HG02938 (cell line): Measurements from ENCODE around the gene RAB11FIP5.
"Not testable (repeated sequence)": the region's sequence is repeated elsewhere in the genome, so short reads cannot be mapped to it uniquely, and the experiment has no call there.

ENCODE experiments used
- ATAC-seq: cut with Tn5 transposase; IDR thresholded peaks from one replicate; pipeline ENCODE4 v1.9.1; 2021; ENCODE audit warnings: mild to moderate bottlenecking, moderate library complexity; ENCODE audit not compliant: unreplicated experiment

The RAB11FIP5 gene

GRCh38 chr2:73112913-73113854, at the start of gene RAB11FIP5:
TSS of gene RAB11FIP5 (minus strand) at chr2:73112948. CDS start at chr2:73112777, 171 bp downstream.
- ATAC-seq, result peak; percentile 41

DNA sequence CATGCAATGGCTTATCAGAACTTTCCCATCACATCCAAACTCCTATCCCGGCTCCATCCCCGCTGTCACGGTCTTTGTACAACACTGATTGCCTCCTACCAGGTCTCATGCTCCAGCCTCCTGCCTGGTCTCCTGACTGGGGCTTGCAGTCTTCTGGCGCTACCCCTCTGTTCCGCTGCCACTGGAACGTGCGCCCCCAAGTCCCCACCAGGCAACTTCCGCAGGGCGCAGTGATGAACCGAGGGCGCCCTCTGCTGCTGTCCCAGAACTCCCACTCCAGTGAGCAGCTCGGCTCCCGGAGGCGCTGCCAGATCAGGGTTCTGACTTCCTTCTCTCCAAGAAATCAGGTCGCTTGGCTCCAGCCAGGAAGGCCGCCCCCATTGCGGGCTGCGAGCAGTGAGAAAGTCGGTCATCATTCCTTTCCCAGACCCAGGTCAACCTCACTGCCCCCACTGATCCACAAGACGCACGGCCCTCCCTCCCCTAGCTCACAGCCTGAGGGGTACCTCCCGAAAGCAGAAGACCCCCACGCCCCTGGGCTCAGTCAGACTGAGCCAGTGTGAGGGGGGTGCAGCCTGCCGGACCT, 43.9 kb upstream of the RAB11FIP5 start:
- no peak for ATAC-seq

- no peak for ATAC-seq
Observed at GRCh38 chr2:73142937-73143336, 30.2 kb upstream of the RAB11FIP5 start.

- no peak for ATAC-seq
Observed at GRCh38 chr2:73141896-73142295, 29.1 kb upstream of the RAB11FIP5 start.

- ATAC-seq, result no peak
Observed at GRCh38 chr2:73135236-73135635, 22.5 kb upstream of the RAB11FIP5 start.

- no peak for ATAC-seq
Observed at GRCh38 chr2:73134471-73134870, 21.7 kb upstream of the RAB11FIP5 start.

GRCh38 chr2:73133566-73134197, 20.9 kb upstream of the RAB11FIP5 start:
- ATAC-seq, result no peak

GRCh38 chr2:73131807-73132206, 19.1 kb upstream of the RAB11FIP5 start:
- no peak for ATAC-seq

- no peak for ATAC-seq
Observed at GRCh38 chr2:73130790-73131189, 18.0 kb upstream of the RAB11FIP5 start.

- ATAC-seq, result no peak
Observed at GRCh38 chr2:73128841-73129535, 16.2 kb upstream of the RAB11FIP5 start.

- no peak for ATAC-seq
Observed at GRCh38 chr2:73122536-73122935, 9.8 kb upstream of the RAB11FIP5 start.

- ATAC-seq, result not testable (repeated sequence)
Observed at GRCh38 chr2:73119611-73120239, 7.0 kb upstream of the RAB11FIP5 start.

DNA sequence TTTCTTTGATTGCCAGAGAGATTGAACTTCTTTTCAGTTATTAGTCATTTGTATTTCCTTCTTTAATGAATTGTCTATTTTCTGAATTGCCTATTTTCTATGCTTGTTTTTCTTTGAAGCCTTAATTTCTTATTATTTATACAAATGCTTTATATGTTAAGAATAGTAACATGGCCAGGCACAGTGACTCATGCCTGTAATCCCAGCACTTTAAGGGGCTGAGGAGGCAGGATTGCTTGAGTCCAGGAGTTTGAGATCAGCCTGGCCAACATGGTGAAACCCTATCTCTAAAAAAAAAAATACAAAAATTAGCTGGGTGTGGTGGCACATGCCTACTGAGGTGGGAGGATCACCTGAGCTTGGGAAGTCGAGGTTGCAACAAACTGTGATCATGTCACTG, 4.7 kb upstream of the RAB11FIP5 start:
- no peak for ATAC-seq

- no peak for ATAC-seq
Observed at GRCh38 chr2:73116182-73116960, 3.6 kb upstream of the RAB11FIP5 start.

DNA sequence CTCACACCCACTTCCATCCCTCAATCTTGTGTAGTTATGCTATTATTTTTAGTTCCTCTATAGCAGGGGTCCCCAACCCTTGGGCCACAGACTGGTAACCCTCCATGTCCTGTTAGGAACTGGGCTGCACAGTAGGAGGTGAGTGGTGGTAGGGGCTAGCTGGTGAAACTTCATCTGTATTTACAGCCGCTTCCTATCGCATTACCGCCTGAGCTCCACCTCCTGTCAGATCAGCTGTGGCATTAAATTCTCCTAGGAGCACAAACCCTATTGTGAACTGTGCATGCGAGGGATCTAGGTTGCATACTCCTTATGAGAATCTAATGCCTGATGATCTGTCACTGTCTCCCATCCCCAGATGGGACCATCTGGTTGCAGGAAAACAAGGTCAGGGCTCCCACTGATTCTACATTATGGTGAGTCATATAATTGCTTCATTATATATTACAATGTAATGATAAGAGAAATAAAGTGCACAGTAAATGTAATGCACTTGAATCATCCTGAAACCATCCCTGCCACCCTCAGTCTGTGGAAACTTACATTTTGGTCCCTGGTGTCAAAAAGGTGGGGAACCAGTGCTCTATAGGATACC, 1.6 kb upstream of the RAB11FIP5 start:
- ATAC-seq, result no peak

DNA sequence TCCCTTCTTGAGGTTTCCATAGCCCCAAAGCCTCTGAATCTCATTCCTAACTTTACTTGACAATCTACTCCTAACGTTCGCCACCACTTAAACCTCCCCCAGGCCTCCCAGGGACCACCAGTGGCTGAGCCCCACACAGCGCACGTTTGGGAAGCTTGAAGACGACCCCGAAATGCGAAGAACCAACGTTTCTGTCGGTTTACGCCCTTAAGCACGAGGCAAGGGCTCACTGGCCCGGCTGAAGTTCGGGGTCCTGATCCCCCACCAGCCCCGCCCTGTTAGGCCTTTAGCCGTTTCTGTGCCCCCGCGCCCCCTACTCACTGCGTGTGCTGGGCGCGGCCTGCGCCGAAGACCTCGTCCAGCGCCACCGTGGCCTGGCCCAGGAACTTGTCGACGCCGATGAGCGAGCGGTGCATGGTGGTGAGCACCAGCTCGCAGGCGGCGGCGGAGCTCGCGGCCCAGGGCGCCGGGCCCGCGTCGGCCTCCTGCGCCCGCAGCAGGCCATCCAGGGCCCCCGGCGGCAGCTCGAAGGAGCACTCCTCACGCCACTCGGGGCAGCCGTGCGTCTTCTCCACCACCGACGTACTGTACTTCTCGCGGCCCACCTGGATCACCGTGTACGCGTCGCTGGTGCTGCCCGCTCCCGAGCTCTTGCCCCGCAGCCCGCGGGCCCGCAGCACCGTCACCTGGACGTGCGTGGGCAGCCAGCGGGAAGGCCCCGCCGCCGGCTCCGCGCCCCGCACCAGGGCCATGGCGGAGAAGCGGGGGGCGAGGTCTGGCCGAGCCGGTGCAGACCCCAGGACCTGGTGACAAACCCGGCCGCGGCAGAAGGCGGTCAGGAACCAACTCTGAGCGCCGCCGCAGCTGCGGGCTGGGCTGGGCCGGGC, 479 bp downstream of the RAB11FIP5 start:
- peak; percentile 21 for ATAC-seq

DNA sequence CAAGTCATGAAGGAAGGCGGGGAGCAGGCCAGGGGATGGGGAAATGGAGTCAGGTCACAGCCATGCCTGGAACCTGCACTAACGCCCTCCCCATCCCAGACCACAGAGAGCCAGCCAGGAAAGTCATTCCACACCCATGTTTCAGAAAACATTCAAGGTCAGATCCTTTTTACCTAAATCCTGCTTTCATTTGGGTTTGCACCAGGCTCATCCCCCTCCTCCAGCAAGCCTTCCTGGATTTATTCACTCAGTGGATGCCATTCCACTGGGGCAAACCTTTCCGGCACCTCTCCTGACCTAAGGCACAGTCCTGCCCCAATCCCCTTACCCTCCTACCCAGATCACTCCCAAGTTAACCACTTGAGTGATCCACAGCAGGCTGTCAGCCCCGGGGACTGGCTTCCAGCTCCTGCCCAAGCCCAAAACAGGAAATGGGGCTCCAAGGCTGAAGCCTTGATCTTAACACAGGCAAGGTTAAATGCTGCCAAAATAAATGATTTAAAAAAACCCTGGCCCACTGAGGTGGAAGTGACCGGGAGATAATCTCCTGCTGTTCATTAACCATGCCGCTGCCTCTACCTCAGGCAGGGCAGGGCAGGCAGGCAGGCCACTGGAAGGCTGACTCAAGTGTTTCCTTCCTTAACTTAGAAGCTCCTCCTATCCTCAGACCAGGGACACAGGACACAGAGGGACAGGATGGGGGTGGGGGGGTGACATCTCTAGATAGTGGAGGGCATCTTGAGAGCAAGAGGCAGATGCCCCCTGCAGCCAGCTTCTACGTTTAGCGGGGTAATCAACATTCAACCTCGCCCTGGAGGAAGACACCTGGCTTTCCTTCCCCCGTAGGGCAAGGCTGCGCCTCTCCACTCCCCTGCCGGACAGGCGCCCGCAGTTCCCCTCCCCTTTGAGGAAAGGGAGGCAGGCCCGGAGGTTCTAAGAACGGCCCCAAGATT, 1.4 kb downstream of the RAB11FIP5 start:
- no peak for ATAC-seq
